Upper lobe of right lung (tissue), 1 donor: ENCODE measurements around the gene MTCL1. TPM values are rescaled to one million over a fixed set of nuclear protein-coding genes. Genes with fewer than 3 reads are reported as not detected.

ENCODE experiments used
- ATAC-seq: fragments of 200-7000 bp; cut with Tn5 transposase; one replicate; pipeline ENCODE4 v1.9.1; 2020; ENCODE audit warnings: mild to moderate bottlenecking, moderate library complexity
- DNase-seq: peaks from one replicate; pipeline ENCODE4 v3.0.0-alpha.2; 2020
- H3K27ac ChIP-seq: fragments of 200-600 bp; one replicate; pipeline ENCODE4 v1.8.0; 2022
- H3K27me3 ChIP-seq: fragments of 200-600 bp; one replicate; pipeline ENCODE4 v1.8.0; 2022; ENCODE audit warnings: mild to moderate bottlenecking
- H3K36me3 ChIP-seq: fragments of 200-600 bp; one replicate; pipeline ENCODE4 v1.8.0; 2022
- H3K4me1 ChIP-seq: fragments of 200-600 bp; one replicate; pipeline ENCODE4 v1.8.0; 2022
- H3K4me3 ChIP-seq: fragments of 200-600 bp; one replicate; pipeline ENCODE4 v1.8.0; 2022; ENCODE audit warnings: mild to moderate bottlenecking
- H3K9me3 ChIP-seq: fragments of 200-600 bp; one replicate; pipeline ENCODE4 v1.8.0; 2022
- CTCF ChIP-seq: fragments of 200-600 bp; IDR thresholded peaks from one replicate; pipeline ENCODE4 v1.8.0; 2022; ENCODE audit warnings: antibody characterized with exemption
- intact Hi-C: fragments of 100-400 bp; cut with DNase I; formaldehyde crosslinking; loops from one replicate; pipeline ENCODE4 v1.11.0; 2022
- total RNA-seq: library from RNA; stranded (reverse); fragmentation: NEBNext Ultra II Directional; extraction: Animal tissue kit (Norgen Biotek cat#: 25700); gene quantifications from one replicate; pipeline ENCODE4 v1.2.1, GENCODE V29; 2021
- donor health status: DM: no; HTN: yes; CAD: no; lungs with severe emphysema.

Gene MTCL1
- total RNA-seq, 1 donor from 2014 or later: 10.1 TPM

- Histone ChIP-seq H3K27ac (no peak overlapping the region), H3K9me3 (no peaks in the 10 kb centered on the region), H3K36me3 (no peaks in the 10 kb centered on the region), H3K4me3 (no peak overlapping the region), H3K27me3 (no peaks in the 10 kb centered on the region), H3K4me1 (peaks cover 4% of the 10 kb centered on the region)
- no peak for DNase-seq
- ATAC-seq: no peak
- TF ChIP-seq CTCF: no peak
- intact Hi-C loops: no loop called here
Measured at GRCh38 chr18:8844721-8845148, 139.4 kb downstream of the MTCL1 start.

- TF ChIP-seq CTCF: no peak
- Histone ChIP-seq H3K4me1 (peaks cover 4% of the 10 kb centered on the region), H3K27me3 (no peaks in the 10 kb centered on the region), H3K9me3 (no peaks in the 10 kb centered on the region), H3K4me3 (no peak overlapping the region), H3K27ac (no peak overlapping the region), H3K36me3 (no peaks in the 10 kb centered on the region)
- no peak for ATAC-seq
- no peak for DNase-seq
- intact Hi-C loops: no loop called here
Measured at GRCh38 chr18:8845506-8845905, 140.2 kb downstream of the MTCL1 start.

GRCh38 chr18:8847066-8847755 lies 141.9 kb downstream of the MTCL1 start:
- Histone ChIP-seq H3K27me3 (no peaks in the 10 kb centered on the region), H3K4me1 (peaks cover 4% of the 10 kb centered on the region), H3K9me3 (no peaks in the 10 kb centered on the region), H3K4me3 (no peak overlapping the region), H3K27ac (no peak overlapping the region), H3K36me3 (no peaks in the 10 kb centered on the region)
- ATAC-seq (peak; percentile 72), DNase-seq (no peak)
- no peak for TF ChIP-seq CTCF
- intact Hi-C loops: no loop called here

- peaks cover 4% of the 10 kb centered on the region for H3K4me1 ChIP-seq
- no peak for TF ChIP-seq CTCF
- H3K36me3 ChIP-seq: no peaks in the 10 kb centered on the region
- H3K4me3 ChIP-seq: no peak overlapping the region
- no peaks in the 10 kb centered on the region for H3K9me3 ChIP-seq
- ATAC-seq (no peak), DNase-seq (no peak)
- intact Hi-C loops: no loop called here
- H3K27ac ChIP-seq: no peak overlapping the region
- H3K27me3 ChIP-seq: no peaks in the 10 kb centered on the region
Measured at GRCh38 chr18:8847900-8848299, 142.5 kb downstream of the MTCL1 start.

- Histone ChIP-seq H3K9me3 (no peaks in the 10 kb centered on the region), H3K27ac (no peak overlapping the region), H3K36me3 (no peaks in the 10 kb centered on the region), H3K27me3 (no peaks in the 10 kb centered on the region), H3K4me1 (peaks cover 4% of the 10 kb centered on the region), H3K4me3 (no peak overlapping the region)
- ATAC-seq (no peak), DNase-seq (no peak)
- intact Hi-C loops: no loop called here
- TF ChIP-seq CTCF: no peak
Measured at GRCh38 chr18:8848541-8848940, 143.2 kb downstream of the MTCL1 start.

GRCh38 chr18:8849696-8850095 lies 144.3 kb downstream of the MTCL1 start:
- no peak for DNase-seq
- no peak for TF ChIP-seq CTCF
- H3K4me1 ChIP-seq: peaks cover 4% of the 10 kb centered on the region
- intact Hi-C loops: no loop called here
- H3K9me3 ChIP-seq: no peaks in the 10 kb centered on the region
- H3K36me3 ChIP-seq: no peaks in the 10 kb centered on the region
- no peaks in the 10 kb centered on the region for H3K27me3 ChIP-seq
- no peak overlapping the region for H3K27ac ChIP-seq
- no peak for ATAC-seq
- H3K4me3 ChIP-seq: no peak overlapping the region
